Stomach (tissue), 4 donors: Measurements from ENCODE around the gene ADAM19.

Experiments
- CTCF ChIP-seq, 7 experiments: fragments of 450-650 bp in 4 of 7; fragments of 200-600 bp in 3 of 7; sonication (generic) in 3 of 7; IDR thresholded peaks; one replicate each; pipeline ENCODE4 v1.5.1; 2016 to 2019; ENCODE audit warnings: antibody characterized with exemption in 7 of 7, control low read depth in 2 of 7, mild to moderate bottlenecking in 1 of 7
- POLR2A ChIP-seq, 4 donors: fragments of 450-650 bp; IDR thresholded peaks; one replicate each; pipeline ENCODE4 v1.6.1; 2016; ENCODE audit warnings: antibody characterized with exemption in 4 of 4, control low read depth in 2 of 4, mild to moderate bottlenecking in 1 of 4, moderate library complexity in 1 of 4
- POLR2AphosphoS5 ChIP-seq, 3 donors: sonication (generic); formaldehyde crosslinking; IDR thresholded peaks; one replicate each; pipeline ENCODE4 v1.6.1; 2016; ENCODE audit warnings: antibody characterized with exemption in 3 of 3

DNA sequence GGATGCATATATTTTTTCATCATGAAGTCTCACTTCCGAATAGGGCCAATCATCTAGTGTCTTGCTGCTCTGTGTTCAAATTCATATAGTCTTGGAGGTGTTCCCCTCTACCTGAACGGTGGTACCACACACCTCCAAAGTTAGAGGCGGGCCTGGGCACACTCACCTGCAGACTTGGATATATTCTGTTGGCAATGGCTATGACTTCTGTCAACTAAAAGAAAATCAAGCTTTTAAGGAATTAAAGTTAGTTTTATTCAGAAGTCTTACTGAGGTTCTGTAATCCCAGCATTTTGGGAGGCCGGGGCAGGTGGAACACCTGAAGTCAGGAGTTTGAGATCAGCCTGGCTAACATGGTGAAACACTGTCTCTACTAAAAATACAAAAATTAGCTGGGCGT, 118.2 kb downstream of the ADAM19 start:
- TF ChIP-seq CTCF (IDR thresholded peaks at IDR 0.05) (no peak), POLR2AphosphoS5 (IDR thresholded peaks at IDR 0.05) (no peak), POLR2A (IDR thresholded peaks at IDR 0.05) (no peak)
